ENCODE measurements around the gene THAP7. TPM values are rescaled to one million over a fixed set of nuclear protein-coding genes. Genes with fewer than 3 reads are reported as not detected.

The THAP7 gene
- total and polyA plus RNA-seq, 9 of the 15 experiments (the other 6 are each of a cell fraction or from before 2014, with no cell fraction given) = 7.9 to 263 (median 84.1) TPM

DNA sequence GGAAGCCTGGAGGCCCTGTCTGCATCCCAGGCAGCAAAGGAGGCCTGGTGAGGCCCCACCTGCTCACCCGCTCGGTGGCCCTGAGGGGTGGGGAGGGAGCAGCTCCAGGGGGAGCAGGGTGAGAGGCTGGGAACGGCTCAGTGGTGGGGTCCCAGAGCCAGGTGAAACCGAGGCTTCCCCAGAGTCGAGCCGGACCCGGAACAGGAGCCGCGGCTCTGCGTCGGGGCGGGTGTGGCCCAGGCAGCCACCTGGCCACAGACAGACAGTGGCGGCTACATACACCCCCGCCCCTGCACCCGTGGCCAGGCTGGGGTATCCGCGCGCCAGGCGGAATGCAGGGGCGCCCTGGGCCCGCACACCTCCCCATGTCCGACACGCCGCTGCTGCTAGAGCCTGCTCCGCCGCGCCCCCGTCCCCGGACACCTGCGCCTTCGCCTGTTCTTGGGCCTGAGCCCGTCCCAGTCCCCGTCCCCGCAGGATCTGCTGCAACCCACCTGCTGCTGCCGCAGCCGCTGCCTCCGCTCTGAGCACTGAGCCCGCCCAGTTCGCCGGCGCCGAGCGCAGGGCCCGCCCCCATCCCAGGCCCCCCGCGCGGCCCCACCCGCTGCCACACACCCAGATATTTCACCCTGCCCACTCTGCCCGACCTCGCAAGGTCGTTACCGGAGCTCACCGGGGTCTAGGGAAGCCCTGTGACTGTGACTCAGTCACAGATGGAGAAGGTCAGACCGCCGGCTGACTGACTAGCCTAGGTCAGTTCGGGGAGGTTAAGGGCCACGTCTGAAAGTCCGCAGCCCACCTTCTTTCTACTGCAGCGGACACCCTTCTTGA lies 30.3 kb upstream of the THAP7 start, which contains the start of gene SLC7A4 (continued):
- TF ChIP-seq, protein P1, sequence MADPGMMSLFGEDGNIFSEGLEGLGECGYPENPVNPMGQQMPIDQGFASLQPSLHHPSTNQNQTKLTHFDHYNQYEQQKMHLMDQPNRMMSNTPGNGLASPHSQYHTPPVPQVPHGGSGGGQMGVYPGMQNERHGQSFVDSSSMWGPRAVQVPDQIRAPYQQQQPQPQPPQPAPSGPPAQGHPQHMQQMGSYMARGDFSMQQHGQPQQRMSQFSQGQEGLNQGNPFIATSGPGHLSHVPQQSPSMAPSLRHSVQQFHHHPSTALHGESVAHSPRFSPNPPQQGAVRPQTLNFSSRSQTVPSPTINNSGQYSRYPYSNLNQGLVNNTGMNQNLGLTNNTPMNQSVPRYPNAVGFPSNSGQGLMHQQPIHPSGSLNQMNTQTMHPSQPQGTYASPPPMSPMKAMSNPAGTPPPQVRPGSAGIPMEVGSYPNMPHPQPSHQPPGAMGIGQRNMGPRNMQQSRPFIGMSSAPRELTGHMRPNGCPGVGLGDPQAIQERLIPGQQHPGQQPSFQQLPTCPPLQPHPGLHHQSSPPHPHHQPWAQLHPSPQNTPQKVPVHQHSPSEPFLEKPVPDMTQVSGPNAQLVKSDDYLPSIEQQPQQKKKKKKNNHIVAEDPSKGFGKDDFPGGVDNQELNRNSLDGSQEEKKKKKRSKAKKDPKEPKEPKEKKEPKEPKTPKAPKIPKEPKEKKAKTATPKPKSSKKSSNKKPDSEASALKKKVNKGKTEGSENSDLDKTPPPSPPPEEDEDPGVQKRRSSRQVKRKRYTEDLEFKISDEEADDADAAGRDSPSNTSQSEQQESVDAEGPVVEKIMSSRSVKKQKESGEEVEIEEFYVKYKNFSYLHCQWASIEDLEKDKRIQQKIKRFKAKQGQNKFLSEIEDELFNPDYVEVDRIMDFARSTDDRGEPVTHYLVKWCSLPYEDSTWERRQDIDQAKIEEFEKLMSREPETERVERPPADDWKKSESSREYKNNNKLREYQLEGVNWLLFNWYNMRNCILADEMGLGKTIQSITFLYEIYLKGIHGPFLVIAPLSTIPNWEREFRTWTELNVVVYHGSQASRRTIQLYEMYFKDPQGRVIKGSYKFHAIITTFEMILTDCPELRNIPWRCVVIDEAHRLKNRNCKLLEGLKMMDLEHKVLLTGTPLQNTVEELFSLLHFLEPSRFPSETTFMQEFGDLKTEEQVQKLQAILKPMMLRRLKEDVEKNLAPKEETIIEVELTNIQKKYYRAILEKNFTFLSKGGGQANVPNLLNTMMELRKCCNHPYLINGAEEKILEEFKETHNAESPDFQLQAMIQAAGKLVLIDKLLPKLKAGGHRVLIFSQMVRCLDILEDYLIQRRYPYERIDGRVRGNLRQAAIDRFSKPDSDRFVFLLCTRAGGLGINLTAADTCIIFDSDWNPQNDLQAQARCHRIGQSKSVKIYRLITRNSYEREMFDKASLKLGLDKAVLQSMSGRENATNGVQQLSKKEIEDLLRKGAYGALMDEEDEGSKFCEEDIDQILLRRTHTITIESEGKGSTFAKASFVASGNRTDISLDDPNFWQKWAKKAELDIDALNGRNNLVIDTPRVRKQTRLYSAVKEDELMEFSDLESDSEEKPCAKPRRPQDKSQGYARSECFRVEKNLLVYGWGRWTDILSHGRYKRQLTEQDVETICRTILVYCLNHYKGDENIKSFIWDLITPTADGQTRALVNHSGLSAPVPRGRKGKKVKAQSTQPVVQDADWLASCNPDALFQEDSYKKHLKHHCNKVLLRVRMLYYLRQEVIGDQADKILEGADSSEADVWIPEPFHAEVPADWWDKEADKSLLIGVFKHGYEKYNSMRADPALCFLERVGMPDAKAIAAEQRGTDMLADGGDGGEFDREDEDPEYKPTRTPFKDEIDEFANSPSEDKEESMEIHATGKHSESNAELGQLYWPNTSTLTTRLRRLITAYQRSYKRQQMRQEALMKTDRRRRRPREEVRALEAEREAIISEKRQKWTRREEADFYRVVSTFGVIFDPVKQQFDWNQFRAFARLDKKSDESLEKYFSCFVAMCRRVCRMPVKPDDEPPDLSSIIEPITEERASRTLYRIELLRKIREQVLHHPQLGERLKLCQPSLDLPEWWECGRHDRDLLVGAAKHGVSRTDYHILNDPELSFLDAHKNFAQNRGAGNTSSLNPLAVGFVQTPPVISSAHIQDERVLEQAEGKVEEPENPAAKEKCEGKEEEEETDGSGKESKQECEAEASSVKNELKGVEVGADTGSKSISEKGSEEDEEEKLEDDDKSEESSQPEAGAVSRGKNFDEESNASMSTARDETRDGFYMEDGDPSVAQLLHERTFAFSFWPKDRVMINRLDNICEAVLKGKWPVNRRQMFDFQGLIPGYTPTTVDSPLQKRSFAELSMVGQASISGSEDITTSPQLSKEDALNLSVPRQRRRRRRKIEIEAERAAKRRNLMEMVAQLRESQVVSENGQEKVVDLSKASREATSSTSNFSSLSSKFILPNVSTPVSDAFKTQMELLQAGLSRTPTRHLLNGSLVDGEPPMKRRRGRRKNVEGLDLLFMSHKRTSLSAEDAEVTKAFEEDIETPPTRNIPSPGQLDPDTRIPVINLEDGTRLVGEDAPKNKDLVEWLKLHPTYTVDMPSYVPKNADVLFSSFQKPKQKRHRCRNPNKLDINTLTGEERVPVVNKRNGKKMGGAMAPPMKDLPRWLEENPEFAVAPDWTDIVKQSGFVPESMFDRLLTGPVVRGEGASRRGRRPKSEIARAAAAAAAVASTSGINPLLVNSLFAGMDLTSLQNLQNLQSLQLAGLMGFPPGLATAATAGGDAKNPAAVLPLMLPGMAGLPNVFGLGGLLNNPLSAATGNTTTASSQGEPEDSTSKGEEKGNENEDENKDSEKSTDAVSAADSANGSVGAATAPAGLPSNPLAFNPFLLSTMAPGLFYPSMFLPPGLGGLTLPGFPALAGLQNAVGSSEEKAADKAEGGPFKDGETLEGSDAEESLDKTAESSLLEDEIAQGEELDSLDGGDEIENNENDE (IDR thresholded peaks at IDR 0.05; ENCODE audit: low read depth, low read length) = no peak
- peak; percentile 78; the same call in 1 of the 2 replicates for TF ChIP-seq ELF4 (CRISPR knock-in tag; IDR thresholded peaks at IDR 0.05)
- TF ChIP-seq ASH1L (IDR thresholded peaks at IDR 0.05; ENCODE audit: borderline replicate concordance, low read depth, partially characterized antibody) = no peak
- 0 out of 2 replicates have a peak, but pooled peaks have one; percentile 27 for TF ChIP-seq NR2C2 (CRISPR knock-in tag; IDR thresholded peaks at IDR 0.05)
- TF ChIP-seq NR2C2 (tag; IDR thresholded peaks at IDR 0.05) = no peak
- TF ChIP-seq ZNF717 (CRISPR knock-in tag; IDR thresholded peaks at IDR 0.05) = no peak
